WTC11 (cell line): ENCODE data around the gene UPK3A.

ENCODE experiments used
- CBFB ChIP-seq: sonication (generic); formaldehyde crosslinking; IDR thresholded peaks from 2 replicates; pipeline ENCODE4 v1.8.1; 2022; ENCODE audit warnings: mild to moderate bottlenecking, low read depth, missing genetic modification reagents
- CREB1 ChIP-seq: sonication (generic); formaldehyde crosslinking; IDR thresholded peaks from 2 replicates; pipeline ENCODE4 v1.8.0; 2023; ENCODE audit warnings: mild to moderate bottlenecking, missing genetic modification reagents
- FOXJ3 ChIP-seq: sonication (generic); formaldehyde crosslinking; IDR thresholded peaks from 2 replicates; pipeline ENCODE4 v1.9.0; 2021; ENCODE audit warnings: missing genetic modification reagents, mild to moderate bottlenecking, borderline replicate concordance
- KAT7 ChIP-seq: sonication (generic); formaldehyde crosslinking; IDR thresholded peaks from 2 replicates; pipeline ENCODE4 v1.8.1; 2023; ENCODE audit warnings: missing genetic modification reagents, mild to moderate bottlenecking, borderline replicate concordance
- TF ChIP-seq, protein P1 (sequence below): fragments of 200-600 bp; IDR thresholded peaks from 2 replicates; pipeline ENCODE4 v1.8.0; 2022; ENCODE audit warnings: antibody characterized with exemption
- TF ChIP-seq, protein P2 (sequence below): sonication (generic); formaldehyde crosslinking; IDR thresholded peaks from 2 replicates; pipeline ENCODE4 v1.8.0; 2023; ENCODE audit warnings: missing genetic modification reagents
- TF ChIP-seq, protein P3 (sequence below): sonication (generic); formaldehyde crosslinking; IDR thresholded peaks from 2 replicates; pipeline ENCODE4 v1.8.0; 2022; ENCODE audit warnings: mild to moderate bottlenecking, missing genetic modification reagents
- TF ChIP-seq, protein P4 (sequence below): sonication (generic); formaldehyde crosslinking; IDR thresholded peaks from 2 replicates; pipeline ENCODE4 v1.8.0; 2022; ENCODE audit warnings: mild to moderate bottlenecking, missing genetic modification reagents
- TF ChIP-seq, protein P5 (sequence below): sonication (generic); formaldehyde crosslinking; IDR thresholded peaks from 2 replicates; pipeline ENCODE4 v1.8.0; 2022; ENCODE audit warnings: mild to moderate bottlenecking, missing genetic modification reagents
- TF ChIP-seq, protein P6 (sequence below): sonication (generic); formaldehyde crosslinking; IDR thresholded peaks from 2 replicates; pipeline ENCODE4 v1.8.1; 2023; ENCODE audit warnings: mild to moderate bottlenecking, moderate library complexity, missing genetic modification reagents
- TF ChIP-seq, protein P7 (sequence below): sonication (generic); formaldehyde crosslinking; IDR thresholded peaks from 2 replicates; pipeline ENCODE4 v1.8.0; 2022; ENCODE audit warnings: missing genetic modification reagents
- TF ChIP-seq, protein P8 (sequence below): sonication (generic); formaldehyde crosslinking; IDR thresholded peaks from 2 replicates; pipeline ENCODE4 v1.8.1; 2023; ENCODE audit warnings: mild to moderate bottlenecking, missing genetic modification reagents, moderate library complexity
- TF ChIP-seq, protein P9 (sequence below): fragments of 250-450 bp; sonication (Bioruptor Pico); IDR thresholded peaks from 2 replicates; pipeline ENCODE4 v1.9.0; 2021; ENCODE audit warnings: moderate library complexity, mild to moderate bottlenecking, inconsistent platforms, borderline replicate concordance

DNA sequence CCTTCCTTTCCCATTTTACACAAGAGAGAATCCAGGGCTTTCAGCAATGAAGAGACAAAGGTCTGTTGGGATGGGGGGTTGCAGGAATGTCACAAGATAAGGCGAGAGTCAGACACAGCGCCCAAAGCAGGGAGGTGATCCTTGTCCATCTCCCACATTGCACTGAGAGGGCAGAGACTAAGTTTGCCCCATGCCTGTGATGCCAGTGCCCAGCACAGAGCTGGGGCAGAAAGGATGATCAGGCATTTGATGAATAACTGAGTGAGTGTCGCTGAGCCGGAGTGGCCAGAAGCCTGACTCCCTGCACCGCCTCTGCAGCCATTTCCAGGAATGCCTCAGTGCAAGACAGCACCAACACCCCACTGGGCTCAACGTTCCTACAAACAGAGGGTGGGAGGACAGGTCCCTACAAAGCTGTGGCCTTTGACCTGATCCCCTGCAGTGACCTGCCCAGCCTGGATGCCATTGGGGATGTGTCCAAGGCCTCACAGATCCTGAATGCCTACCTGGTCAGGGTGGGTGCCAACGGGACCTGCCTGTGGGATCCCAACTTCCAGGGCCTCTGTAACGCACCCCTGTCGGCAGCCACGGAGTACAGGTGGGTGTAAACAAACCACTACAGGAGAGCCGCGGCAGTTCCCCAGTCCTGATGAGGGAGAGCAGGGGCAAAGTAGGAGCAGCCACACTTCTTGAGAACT, 2.3 kb downstream of the UPK3A start:
- TF ChIP-seq, protein P1, sequence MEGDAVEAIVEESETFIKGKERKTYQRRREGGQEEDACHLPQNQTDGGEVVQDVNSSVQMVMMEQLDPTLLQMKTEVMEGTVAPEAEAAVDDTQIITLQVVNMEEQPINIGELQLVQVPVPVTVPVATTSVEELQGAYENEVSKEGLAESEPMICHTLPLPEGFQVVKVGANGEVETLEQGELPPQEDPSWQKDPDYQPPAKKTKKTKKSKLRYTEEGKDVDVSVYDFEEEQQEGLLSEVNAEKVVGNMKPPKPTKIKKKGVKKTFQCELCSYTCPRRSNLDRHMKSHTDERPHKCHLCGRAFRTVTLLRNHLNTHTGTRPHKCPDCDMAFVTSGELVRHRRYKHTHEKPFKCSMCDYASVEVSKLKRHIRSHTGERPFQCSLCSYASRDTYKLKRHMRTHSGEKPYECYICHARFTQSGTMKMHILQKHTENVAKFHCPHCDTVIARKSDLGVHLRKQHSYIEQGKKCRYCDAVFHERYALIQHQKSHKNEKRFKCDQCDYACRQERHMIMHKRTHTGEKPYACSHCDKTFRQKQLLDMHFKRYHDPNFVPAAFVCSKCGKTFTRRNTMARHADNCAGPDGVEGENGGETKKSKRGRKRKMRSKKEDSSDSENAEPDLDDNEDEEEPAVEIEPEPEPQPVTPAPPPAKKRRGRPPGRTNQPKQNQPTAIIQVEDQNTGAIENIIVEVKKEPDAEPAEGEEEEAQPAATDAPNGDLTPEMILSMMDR, result no peak
- TF ChIP-seq CREB1 (CRISPR knock-in tag) (no peak), KAT7 (no peak), FOXJ3 (CRISPR knock-in tag) (no peak), CBFB (no peak)
- TF ChIP-seq, protein P2, sequence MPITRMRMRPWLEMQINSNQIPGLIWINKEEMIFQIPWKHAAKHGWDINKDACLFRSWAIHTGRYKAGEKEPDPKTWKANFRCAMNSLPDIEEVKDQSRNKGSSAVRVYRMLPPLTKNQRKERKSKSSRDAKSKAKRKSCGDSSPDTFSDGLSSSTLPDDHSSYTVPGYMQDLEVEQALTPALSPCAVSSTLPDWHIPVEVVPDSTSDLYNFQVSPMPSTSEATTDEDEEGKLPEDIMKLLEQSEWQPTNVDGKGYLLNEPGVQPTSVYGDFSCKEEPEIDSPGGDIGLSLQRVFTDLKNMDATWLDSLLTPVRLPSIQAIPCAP, result no peak
- TF ChIP-seq, protein P3, sequence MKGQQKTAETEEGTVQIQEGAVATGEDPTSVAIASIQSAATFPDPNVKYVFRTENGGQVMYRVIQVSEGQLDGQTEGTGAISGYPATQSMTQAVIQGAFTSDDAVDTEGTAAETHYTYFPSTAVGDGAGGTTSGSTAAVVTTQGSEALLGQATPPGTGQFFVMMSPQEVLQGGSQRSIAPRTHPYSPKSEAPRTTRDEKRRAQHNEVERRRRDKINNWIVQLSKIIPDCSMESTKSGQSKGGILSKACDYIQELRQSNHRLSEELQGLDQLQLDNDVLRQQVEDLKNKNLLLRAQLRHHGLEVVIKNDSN, result no peak
- TF ChIP-seq, protein P4, sequence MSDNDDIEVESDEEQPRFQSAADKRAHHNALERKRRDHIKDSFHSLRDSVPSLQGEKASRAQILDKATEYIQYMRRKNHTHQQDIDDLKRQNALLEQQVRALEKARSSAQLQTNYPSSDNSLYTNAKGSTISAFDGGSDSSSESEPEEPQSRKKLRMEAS (CRISPR knock-in tag), result no peak
- TF ChIP-seq, protein P5, sequence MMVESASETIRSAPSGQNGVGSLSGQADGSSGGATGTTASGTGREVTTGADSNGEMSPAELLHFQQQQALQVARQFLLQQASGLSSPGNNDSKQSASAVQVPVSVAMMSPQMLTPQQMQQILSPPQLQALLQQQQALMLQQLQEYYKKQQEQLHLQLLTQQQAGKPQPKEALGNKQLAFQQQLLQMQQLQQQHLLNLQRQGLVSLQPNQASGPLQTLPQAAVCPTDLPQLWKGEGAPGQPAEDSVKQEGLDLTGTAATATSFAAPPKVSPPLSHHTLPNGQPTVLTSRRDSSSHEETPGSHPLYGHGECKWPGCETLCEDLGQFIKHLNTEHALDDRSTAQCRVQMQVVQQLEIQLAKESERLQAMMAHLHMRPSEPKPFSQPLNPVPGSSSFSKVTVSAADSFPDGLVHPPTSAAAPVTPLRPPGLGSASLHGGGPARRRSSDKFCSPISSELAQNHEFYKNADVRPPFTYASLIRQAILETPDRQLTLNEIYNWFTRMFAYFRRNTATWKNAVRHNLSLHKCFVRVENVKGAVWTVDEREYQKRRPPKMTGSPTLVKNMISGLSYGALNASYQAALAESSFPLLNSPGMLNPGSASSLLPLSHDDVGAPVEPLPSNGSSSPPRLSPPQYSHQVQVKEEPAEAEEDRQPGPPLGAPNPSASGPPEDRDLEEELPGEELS (CRISPR knock-in tag), result no peak
- TF ChIP-seq, protein P6, sequence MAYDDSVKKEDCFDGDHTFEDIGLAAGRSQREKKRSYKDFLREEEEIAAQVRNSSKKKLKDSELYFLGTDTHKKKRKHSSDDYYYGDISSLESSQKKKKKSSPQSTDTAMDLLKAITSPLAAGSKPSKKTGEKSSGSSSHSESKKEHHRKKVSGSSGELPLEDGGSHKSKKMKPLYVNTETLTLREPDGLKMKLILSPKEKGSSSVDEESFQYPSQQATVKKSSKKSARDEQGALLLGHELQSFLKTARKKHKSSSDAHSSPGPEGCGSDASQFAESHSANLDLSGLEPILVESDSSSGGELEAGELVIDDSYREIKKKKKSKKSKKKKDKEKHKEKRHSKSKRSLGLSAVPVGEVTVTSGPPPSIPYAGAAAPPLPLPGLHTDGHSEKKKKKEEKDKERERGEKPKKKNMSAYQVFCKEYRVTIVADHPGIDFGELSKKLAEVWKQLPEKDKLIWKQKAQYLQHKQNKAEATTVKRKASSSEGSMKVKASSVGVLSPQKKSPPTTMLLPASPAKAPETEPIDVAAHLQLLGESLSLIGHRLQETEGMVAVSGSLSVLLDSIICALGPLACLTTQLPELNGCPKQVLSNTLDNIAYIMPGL, result no peak
- TF ChIP-seq, protein P7, sequence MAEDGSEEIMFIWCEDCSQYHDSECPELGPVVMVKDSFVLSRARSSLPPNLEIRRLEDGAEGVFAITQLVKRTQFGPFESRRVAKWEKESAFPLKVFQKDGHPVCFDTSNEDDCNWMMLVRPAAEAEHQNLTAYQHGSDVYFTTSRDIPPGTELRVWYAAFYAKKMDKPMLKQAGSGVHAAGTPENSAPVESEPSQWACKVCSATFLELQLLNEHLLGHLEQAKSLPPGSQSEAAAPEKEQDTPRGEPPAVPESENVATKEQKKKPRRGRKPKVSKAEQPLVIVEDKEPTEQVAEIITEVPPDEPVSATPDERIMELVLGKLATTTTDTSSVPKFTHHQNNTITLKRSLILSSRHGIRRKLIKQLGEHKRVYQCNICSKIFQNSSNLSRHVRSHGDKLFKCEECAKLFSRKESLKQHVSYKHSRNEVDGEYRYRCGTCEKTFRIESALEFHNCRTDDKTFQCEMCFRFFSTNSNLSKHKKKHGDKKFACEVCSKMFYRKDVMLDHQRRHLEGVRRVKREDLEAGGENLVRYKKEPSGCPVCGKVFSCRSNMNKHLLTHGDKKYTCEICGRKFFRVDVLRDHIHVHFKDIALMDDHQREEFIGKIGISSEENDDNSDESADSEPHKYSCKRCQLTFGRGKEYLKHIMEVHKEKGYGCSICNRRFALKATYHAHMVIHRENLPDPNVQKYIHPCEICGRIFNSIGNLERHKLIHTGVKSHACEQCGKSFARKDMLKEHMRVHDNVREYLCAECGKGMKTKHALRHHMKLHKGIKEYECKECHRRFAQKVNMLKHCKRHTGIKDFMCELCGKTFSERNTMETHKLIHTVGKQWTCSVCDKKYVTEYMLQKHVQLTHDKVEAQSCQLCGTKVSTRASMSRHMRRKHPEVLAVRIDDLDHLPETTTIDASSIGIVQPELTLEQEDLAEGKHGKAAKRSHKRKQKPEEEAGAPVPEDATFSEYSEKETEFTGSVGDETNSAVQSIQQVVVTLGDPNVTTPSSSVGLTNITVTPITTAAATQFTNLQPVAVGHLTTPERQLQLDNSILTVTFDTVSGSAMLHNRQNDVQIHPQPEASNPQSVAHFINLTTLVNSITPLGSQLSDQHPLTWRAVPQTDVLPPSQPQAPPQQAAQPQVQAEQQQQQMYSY, result no peak
- TF ChIP-seq, protein P8, sequence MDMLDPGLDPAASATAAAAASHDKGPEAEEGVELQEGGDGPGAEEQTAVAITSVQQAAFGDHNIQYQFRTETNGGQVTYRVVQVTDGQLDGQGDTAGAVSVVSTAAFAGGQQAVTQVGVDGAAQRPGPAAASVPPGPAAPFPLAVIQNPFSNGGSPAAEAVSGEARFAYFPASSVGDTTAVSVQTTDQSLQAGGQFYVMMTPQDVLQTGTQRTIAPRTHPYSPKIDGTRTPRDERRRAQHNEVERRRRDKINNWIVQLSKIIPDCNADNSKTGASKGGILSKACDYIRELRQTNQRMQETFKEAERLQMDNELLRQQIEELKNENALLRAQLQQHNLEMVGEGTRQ (CRISPR knock-in tag), result no peak
- TF ChIP-seq, protein P9, sequence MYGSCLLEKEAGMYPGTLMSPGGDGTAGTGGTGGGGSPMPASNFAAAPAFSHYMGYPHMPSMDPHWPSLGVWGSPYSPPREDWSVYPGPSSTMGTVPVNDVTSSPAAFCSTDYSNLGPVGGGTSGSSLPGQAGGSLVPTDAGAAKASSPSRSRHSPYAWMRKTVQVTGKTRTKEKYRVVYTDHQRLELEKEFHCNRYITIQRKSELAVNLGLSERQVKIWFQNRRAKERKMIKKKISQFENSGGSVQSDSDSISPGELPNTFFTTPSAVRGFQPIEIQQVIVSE (CRISPR knock-in tag), result no peak
